ENCODE results near the gene DBET.
"Not testable (repeated sequence)": the region's sequence is repeated elsewhere in the genome, so short reads cannot be mapped to it uniquely, and the experiment has no call there.

GRCh38 chr4:190099605-190100004 is 35.3 kb downstream of the DBET start:
- not testable (repeated sequence) for TF ChIP-seq EZH2 (IDR thresholded peaks at IDR 0.05; ENCODE audit: borderline replicate concordance, low read depth, low read length, severe bottlenecking); CTCF (IDR thresholded peaks at IDR 0.05; ENCODE audit: borderline replicate concordance, extremely low read depth, low read length, poor library complexity, severe bottlenecking)

All from DND-41 (cell line).